CD14-positive monocyte (primary cell): ENCODE results near the gene HNF4A. TPM values are rescaled to one million over a fixed set of nuclear protein-coding genes. Genes with fewer than 3 reads are reported as not detected.

Experiments
- DNase-seq, 3 donors: peaks; one replicate each; pipeline ENCODE4 v3.0.0-alpha.2; 2011 to 2022
- H2AFZ ChIP-seq: 2 replicates; pipeline ENCODE4 v1.6.0; 2012; ENCODE audit warnings: mild to moderate bottlenecking, low read depth, low read length, inconsistent platforms; ENCODE audit not compliant: insufficient read depth, poor library complexity, severe bottlenecking
- H3K27ac ChIP-seq, 2 donors: 1 replicate in 1 of 2; 2 replicates in 1 of 2; pipeline ENCODE4 v1.5.1; 2012 to 2013; ENCODE audit warnings: low read length in 2 of 2, control low read depth in 1 of 2, inconsistent platforms in 1 of 2, low read depth in 1 of 2, mild to moderate bottlenecking in 1 of 2
- H3K27me3 ChIP-seq, 2 donors: one replicate each; pipeline versions ENCODE4 v1.6.0 to v1.6.1; 2011 to 2013; ENCODE audit warnings: low read length in 2 of 2; ENCODE audit not compliant: control insufficient read depth in 2 of 2, insufficient read depth in 2 of 2
- H3K36me3 ChIP-seq, 2 donors: replicated peaks in 1 of 2; 1 replicate in 1 of 2; 2 replicates in 1 of 2; pipeline versions ENCODE4 v1.5.1 to v1.6.1; 2012 to 2013; ENCODE audit warnings: low read length in 2 of 2, control low read depth in 1 of 2, inconsistent platforms in 1 of 2, mild to moderate bottlenecking in 1 of 2; ENCODE audit not compliant: insufficient read depth in 2 of 2, control insufficient read depth in 1 of 2
- H3K4me1 ChIP-seq, 2 donors: 1 replicate in 1 of 2; 2 replicates in 1 of 2; pipeline versions ENCODE4 v1.5.1 to v1.6.1; 2012 to 2013; ENCODE audit warnings: low read length in 2 of 2, control low read depth in 1 of 2, inconsistent platforms in 1 of 2, mild to moderate bottlenecking in 1 of 2, moderate library complexity in 1 of 2; ENCODE audit not compliant: insufficient read depth in 2 of 2, control insufficient read depth in 1 of 2
- H3K4me2 ChIP-seq: replicated peaks from 2 replicates; pipeline ENCODE3; 2012; ENCODE audit warnings: low read length, moderate library complexity, mild to moderate bottlenecking; ENCODE audit not compliant: poor library complexity, severe bottlenecking; ENCODE audit errors: extremely low read depth
- H3K4me3 ChIP-seq, 3 experiments: fragments of 200-600 bp in 1 of 3; sonication (generic) in 1 of 3; replicated peaks in 1 of 3; 1 replicate in 2 of 3; 2 replicates in 1 of 3; pipeline ENCODE4 v1.5.1; 2011 to 2013; ENCODE audit warnings: low read length in 3 of 3, mild to moderate bottlenecking in 3 of 3, control low read depth in 2 of 3, low read depth in 2 of 3, inconsistent platforms in 1 of 3, moderate library complexity in 1 of 3
- H3K79me2 ChIP-seq: 2 replicates; pipeline ENCODE4 v1.6.0; 2012; ENCODE audit warnings: mild to moderate bottlenecking, control low read depth, inconsistent platforms, low read length, moderate library complexity; ENCODE audit not compliant: insufficient read depth
- H3K9ac ChIP-seq: 2 replicates; pipeline ENCODE4 v1.6.0; 2017; ENCODE audit warnings: low read length, mild to moderate bottlenecking; ENCODE audit not compliant: insufficient read depth, poor library complexity, severe bottlenecking
- H3K9me3 ChIP-seq, 2 donors: replicated peaks in 1 of 2; 1 replicate in 1 of 2; 2 replicates in 1 of 2; pipeline versions ENCODE4 v1.5.1 to v1.6.1; 2012 to 2013; ENCODE audit warnings: low read length in 2 of 2, control low read depth in 1 of 2; ENCODE audit not compliant: control insufficient read depth in 1 of 2, insufficient read depth in 1 of 2
- H4K20me1 ChIP-seq: 2 replicates; pipeline ENCODE4 v1.6.0; 2012; ENCODE audit warnings: mild to moderate bottlenecking, low read length, control low read depth, moderate library complexity; ENCODE audit not compliant: insufficient read depth
- H3K27ac Mint-ChIP-seq, 7 donors: one replicate each; pipeline ENCODE4 v1.8.0; 2020; ENCODE audit warnings: mild to moderate bottlenecking in 7 of 7, mixed read lengths in 7 of 7, moderate library complexity in 6 of 7, inconsistent platforms in 2 of 7
- H3K27me3 Mint-ChIP-seq, 3 donors: one replicate each; pipeline ENCODE4 v1.8.0; 2021 to 2022; ENCODE audit warnings: low read depth in 3 of 3, mild to moderate bottlenecking in 3 of 3, mixed read lengths in 3 of 3, moderate library complexity in 3 of 3, inconsistent platforms in 1 of 3
- H3K36me3 Mint-ChIP-seq, 2 donors: one replicate each; pipeline ENCODE4 v1.8.0; 2020; ENCODE audit warnings: mixed read lengths in 2 of 2, inconsistent platforms in 1 of 2, mild to moderate bottlenecking in 1 of 2
- H3K4me1 Mint-ChIP-seq: one replicate; pipeline ENCODE4 v1.8.0; 2020; ENCODE audit warnings: mild to moderate bottlenecking, mixed read lengths
- H3K4me3 Mint-ChIP-seq, 2 donors: one replicate each; pipeline ENCODE4 v1.8.0; 2020; ENCODE audit warnings: mild to moderate bottlenecking in 2 of 2, mixed read lengths in 2 of 2, moderate library complexity in 1 of 2
- H3K9me3 Mint-ChIP-seq, 7 donors: one replicate each; pipeline ENCODE4 v1.8.0; 2020 to 2022; ENCODE audit warnings: mixed read lengths in 7 of 7, mild to moderate bottlenecking in 6 of 7, moderate library complexity in 6 of 7, inconsistent platforms in 2 of 7
- WGBS: methylation state at CpG from one replicate; pipeline ENCODE4 v1.1.5; 2013; ENCODE audit warnings: missing lambda C conversion rate; ENCODE audit not compliant: insufficient coverage; 5-methylcytosine and 5-hydroxymethylcytosine counted together
- intact Hi-C, 2 donors: fragments of 100-400 bp; cut with micrococcal nuclease; formaldehyde crosslinking; loops; one replicate each; pipeline versions ENCODE4 v1.15.0 to v1.15.1; 2023
- polyA plus RNA-seq, 3 donors: library from polyadenylated mRNA; depleted of rRNA in 1 of 3; unstranded in 2 of 3; stranded (reverse) in 1 of 3; fragments of 300-500 nt in 2 of 3; fragments of >200 nt in 1 of 3; fragmentation: Illumina TruSeq in 2 of 3; gene quantifications; 1 replicate in 2 of 3; 2 replicates in 1 of 3; pipeline ENCODE4 v1.2.3, GENCODE V29; 2012 to 2021
- TF ChIP-seq, protein P1 (sequence below): fragments of 200-600 bp; IDR thresholded peaks from one replicate; pipeline ENCODE4 v1.8.0; 2022; ENCODE audit warnings: antibody characterized with exemption, mild to moderate bottlenecking

The HNF4A gene
- polyA plus RNA-seq, 3 donors = not detected

DNA sequence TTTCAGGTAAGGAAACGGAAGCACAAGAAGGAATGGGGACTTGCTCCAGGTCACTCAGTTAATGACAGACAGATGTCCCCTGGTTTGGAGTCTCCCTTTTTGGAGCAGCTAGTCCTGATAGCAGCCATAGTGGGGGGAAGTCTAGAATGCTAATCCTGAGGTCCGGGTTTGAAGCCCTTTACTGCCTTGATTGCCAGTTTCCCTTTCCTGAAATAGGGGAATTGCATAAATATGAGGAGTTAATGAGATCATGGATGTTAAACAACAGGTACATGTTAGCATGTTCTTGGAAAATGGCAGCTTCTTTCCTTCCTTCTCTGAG is 119.8 kb downstream of the HNF4A start:
- H3K27ac ChIP-seq = peak overlapping the region in 1 of 2 donors; percentile 88
- H3K36me3 ChIP-seq = peaks cover 4 to 8% of the 10 kb centered on the region in 2 donors
- no peaks in the 10 kb centered on the region for H4K20me1 ChIP-seq
- H3K27me3 ChIP-seq = no peaks in the 10 kb centered on the region
- peak overlapping the region; percentile 95 for H2AFZ ChIP-seq
- peak overlapping the region; percentile 83 for H3K4me2 ChIP-seq
- H3K79me2 ChIP-seq = no peaks in the 10 kb centered on the region
- H3K4me1 ChIP-seq = peaks cover 14 to 17% of the 10 kb centered on the region in 2 donors
- H3K9me3 Mint-ChIP-seq = no peaks in the 10 kb centered on the region
- peaks cover 0 to 6% (median 4%) of the 10 kb centered on the region in 3 donors for H3K27me3 Mint-ChIP-seq
- H3K4me3 Mint-ChIP-seq = peak overlapping the region; percentile 89 to 94
- peaks cover 3 to 6% of the 10 kb centered on the region in 2 donors for H3K36me3 Mint-ChIP-seq
- peaks cover 19% of the 10 kb centered on the region for H3K4me1 Mint-ChIP-seq
- H3K9me3 ChIP-seq = no peaks in the 10 kb centered on the region
- intact Hi-C loops = loop anchor here (5.0 kb wide), 2 partner anchors 47 to 132 kb away; partner anchors contain the start of gene SERINC3 (in 1 of the 2)
- WGBS = 44% methylated on average over 1 of the region's 2 CpGs
- DNase-seq = no peak
- peak overlapping the region; percentile 91 to 96 (median 94) for H3K27ac Mint-ChIP-seq
- peak overlapping the region; percentile 59 to 75 (median 74) for H3K4me3 ChIP-seq
- TF ChIP-seq, protein P1, sequence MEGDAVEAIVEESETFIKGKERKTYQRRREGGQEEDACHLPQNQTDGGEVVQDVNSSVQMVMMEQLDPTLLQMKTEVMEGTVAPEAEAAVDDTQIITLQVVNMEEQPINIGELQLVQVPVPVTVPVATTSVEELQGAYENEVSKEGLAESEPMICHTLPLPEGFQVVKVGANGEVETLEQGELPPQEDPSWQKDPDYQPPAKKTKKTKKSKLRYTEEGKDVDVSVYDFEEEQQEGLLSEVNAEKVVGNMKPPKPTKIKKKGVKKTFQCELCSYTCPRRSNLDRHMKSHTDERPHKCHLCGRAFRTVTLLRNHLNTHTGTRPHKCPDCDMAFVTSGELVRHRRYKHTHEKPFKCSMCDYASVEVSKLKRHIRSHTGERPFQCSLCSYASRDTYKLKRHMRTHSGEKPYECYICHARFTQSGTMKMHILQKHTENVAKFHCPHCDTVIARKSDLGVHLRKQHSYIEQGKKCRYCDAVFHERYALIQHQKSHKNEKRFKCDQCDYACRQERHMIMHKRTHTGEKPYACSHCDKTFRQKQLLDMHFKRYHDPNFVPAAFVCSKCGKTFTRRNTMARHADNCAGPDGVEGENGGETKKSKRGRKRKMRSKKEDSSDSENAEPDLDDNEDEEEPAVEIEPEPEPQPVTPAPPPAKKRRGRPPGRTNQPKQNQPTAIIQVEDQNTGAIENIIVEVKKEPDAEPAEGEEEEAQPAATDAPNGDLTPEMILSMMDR = no peak
- H3K9ac ChIP-seq = peak overlapping the region; percentile 80

DNA sequence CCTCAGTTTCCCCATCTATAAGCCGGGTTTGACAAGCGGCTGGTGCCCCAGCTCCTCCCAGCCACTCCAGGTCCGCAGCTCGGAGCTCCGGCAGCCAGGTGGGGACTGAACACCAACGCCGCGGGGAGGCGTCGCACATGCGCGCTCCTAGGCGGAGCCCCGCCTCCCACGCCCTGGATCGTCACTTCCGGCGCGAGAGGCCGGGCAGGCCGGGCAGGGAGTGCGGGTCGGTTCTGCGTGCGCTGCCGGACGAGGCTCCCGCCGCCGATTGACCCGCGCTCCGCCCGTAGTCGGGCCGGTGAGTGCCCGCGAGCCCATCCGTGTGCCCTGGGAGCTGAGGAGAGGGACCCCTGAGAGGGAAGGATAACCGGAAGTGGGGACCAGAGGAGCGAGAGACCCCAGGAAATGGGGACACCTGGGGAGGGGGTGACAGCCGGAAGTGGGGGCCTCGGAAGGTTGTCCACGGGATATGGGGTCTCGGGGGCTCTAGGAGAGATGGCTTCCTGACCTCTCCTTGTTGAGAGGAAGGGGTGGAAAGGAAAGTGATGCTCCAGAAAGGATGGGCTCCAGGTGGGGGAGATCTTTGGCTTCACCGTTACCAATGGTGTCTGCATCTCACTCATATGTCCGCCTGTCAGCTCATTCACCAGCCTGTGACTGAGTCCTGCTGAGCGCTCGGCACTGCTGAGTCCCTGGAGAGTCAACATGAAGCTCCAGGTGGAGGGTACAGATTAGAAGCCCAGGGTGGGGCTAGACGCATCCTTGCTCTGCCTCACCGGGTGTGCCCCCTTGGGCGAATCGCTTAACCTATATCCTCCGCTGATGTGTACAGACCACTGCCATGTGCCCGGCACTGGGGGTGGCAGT is 120.4 kb downstream of the HNF4A start, which contains the start of gene TTPAL:
Gene TTPAL, plus strand, starts transcription at position 181 of the 867 bp plus-strand sequence. CDS start 4,126 bp downstream, outside the sequence.
- TF ChIP-seq, protein P1 = no peak
- intact Hi-C loops = loop anchor here (5.0 kb wide), 2 partner anchors 46 to 131 kb away; partner anchors contain the start of gene SERINC3 (in 1 of the 2)
- no peaks in the 10 kb centered on the region for H3K79me2 ChIP-seq
- peak within 1 kb of the TSS; percentile 80 for H3K9ac ChIP-seq
- H3K27me3 ChIP-seq = no peaks in the 10 kb centered on the region
- Mint-ChIP-seq H3K4me1 (peaks cover 19% of the 10 kb centered on the region), H3K9me3 (no peaks in the 10 kb centered on the region), H3K27ac (peak within 1 kb of the TSS; percentile 91 to 96 (median 94)), H3K27me3 (peaks cover 0 to 6% (median 4%) of the 10 kb centered on the region in 3 donors), H3K4me3 (peak within 1 kb of the TSS; percentile 89 to 94), H3K36me3 (peaks cover 8 to 12% of the 10 kb centered on the region in 2 donors)
- 2% methylated on average over 55 of the region's 55 CpGs for WGBS
- no peaks in the 10 kb centered on the region for H4K20me1 ChIP-seq
- H3K4me3 ChIP-seq = peak within 1 kb of the TSS; percentile 59 to 75 (median 74)
- peaks cover 14 to 17% of the 10 kb centered on the region in 2 donors for H3K4me1 ChIP-seq
- peak within 1 kb of the TSS; percentile 95 for H2AFZ ChIP-seq
- no peaks in the 10 kb centered on the region for H3K9me3 ChIP-seq
- peak within 1 kb of the TSS; percentile 83 for H3K4me2 ChIP-seq
- DNase-seq = peak; percentile 82 to 87 (median 85)
- H3K36me3 ChIP-seq = peaks cover 4 to 13% of the 10 kb centered on the region in 2 donors
- peak within 1 kb of the TSS; percentile 46 to 88 for H3K27ac ChIP-seq
